Fibroblast of the aortic adventitia (primary cell): ENCODE measurements around the gene KLHL26. TPM values are rescaled to one million over a fixed set of nuclear protein-coding genes. Genes with fewer than 3 reads are reported as not detected.

Source experiments
- DNase-seq: peaks from one replicate; pipeline ENCODE4 v3.0.0-alpha.2; 2010; ENCODE audit warnings: low read depth
- H3K4me3 ChIP-seq: 2 replicates; pipeline ENCODE4 v1.5.1; 2011; ENCODE audit warnings: low read depth, mild to moderate bottlenecking, control low read depth, low read length, moderate library complexity
- total RNA-seq: library from RNA; depleted of rRNA; stranded (reverse); fragments of >200 nt; gene quantifications from 2 replicates; pipeline ENCODE4 v1.2.3, GENCODE V29; 2012; ENCODE audit warnings: low replicate concordance
- TF ChIP-seq, protein P1 (sequence below): IDR thresholded peaks from 2 replicates; pipeline ENCODE4 v1.5.1; 2011; ENCODE audit warnings: mild to moderate bottlenecking, low read length, control low read depth, inconsistent platforms; ENCODE audit not compliant: insufficient read depth

KLHL26 gene
- total RNA-seq, 1 donor: 3.9 TPM

DNA sequence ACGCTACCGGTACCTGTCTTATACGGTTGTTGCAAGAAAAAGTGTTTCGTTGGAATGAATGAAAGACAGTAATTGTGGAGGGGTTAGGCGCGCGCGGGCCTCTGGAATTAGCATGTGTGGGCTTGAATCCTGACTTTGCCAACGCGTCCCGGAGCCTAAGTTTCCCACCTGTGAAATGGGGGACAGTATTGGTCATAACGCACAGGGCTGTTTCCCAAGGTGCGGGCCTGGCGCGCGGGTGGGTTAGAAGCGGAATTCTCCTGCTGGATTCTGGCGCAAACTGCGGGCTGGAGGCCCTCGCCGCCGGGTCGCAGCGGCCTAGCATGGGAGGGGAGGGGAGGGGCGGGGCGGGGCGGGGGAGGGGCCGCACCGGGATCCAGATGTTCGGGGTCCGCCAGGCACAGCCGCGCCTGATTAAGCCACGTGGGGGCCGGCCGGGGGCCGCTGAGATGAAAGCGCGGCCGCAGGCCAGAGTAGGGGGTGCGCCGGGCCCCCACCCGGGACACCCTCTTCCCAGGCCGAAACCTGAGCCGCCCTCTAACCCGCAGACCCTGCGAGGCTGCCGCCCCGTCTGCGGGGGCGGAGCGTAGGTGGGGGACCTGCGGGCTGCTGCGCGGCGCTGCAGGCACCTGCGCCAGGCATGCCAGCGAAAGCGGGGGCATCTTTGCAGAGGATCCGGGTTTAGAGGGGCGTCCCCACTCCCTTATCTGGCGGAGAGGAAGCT is 25.3 kb upstream of the KLHL26 start:
- TF ChIP-seq, protein P1, sequence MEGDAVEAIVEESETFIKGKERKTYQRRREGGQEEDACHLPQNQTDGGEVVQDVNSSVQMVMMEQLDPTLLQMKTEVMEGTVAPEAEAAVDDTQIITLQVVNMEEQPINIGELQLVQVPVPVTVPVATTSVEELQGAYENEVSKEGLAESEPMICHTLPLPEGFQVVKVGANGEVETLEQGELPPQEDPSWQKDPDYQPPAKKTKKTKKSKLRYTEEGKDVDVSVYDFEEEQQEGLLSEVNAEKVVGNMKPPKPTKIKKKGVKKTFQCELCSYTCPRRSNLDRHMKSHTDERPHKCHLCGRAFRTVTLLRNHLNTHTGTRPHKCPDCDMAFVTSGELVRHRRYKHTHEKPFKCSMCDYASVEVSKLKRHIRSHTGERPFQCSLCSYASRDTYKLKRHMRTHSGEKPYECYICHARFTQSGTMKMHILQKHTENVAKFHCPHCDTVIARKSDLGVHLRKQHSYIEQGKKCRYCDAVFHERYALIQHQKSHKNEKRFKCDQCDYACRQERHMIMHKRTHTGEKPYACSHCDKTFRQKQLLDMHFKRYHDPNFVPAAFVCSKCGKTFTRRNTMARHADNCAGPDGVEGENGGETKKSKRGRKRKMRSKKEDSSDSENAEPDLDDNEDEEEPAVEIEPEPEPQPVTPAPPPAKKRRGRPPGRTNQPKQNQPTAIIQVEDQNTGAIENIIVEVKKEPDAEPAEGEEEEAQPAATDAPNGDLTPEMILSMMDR: no peak
- no peak for DNase-seq
- H3K4me3 ChIP-seq: no peak overlapping the region

DNA sequence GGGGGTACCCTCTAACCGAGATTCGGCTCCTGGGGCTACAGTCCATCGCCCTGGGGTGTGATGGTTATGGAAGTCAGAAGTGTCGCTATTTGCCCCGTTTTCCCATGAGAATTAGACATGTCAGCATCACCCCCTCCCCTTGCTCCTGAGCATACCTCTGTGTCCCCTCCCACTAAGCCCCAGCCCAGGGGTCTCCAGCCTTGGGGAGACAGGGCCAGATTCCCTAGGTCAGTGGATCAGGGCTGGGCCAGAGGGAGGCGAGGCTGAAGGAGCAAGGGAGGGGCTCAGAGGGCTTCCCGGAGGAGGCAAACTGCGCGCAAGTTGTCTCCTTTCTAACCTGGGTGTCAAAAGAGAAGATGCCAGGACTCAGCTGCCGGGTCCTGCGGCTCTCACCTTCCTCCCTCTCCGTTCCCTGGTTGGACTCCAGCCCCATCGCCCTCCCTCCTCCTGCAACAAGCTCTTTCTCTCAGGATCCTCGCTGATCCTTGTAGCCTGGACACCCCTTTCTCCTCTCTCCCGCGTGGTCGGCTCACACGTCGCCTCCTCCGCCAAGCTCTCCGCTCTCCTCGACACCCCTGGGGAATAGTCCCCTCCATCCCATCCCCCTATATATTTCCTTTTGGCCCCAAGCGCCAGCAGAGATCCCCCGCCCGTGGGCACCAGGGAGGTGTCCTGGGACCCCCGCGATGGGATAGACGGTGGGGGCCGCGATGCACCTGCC is 24.6 kb upstream of the KLHL26 start:
- DNase-seq: no peak
- peak overlapping the region; percentile 60 for H3K4me3 ChIP-seq

DNA sequence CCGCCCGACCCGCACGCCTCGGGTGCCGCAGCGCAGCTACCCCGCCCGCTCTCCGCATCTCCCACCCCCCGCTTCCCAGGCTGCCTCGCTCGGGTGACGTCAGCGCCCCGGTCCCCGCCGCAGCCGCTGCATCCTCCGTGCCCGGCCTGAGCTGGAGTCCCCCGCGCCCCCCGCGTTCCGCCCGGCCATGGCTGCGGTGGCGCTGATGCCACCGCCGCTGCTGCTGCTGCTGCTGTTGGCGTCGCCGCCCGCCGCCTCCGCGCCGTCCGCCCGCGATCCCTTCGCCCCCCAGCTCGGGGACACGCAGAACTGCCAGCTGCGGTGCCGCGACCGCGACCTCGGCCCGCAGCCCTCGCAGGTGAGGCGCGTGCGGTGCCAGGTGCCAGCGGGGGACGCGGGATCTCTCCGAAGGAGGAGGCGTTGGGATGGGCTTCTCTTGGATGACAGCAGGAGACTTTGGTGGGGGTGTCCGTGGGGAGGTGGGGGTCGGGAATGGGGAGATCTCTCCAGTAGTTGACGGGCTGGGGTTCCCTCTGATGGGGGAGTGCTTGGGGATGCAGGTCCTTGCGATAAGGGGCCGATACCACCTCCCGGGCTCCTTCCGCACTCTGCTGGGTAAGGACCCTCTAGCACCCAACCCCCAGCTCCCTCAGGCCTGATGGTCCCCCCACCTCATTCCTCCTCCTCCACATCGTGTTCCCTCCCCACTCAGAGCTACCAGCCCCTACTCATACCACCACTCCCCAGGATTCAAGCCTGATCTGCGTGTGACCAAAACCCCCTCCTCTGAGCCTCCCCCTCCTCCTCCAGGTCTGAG is 23.8 kb upstream of the KLHL26 start, which contains the start of gene TMEM59L:
Gene TMEM59L, plus strand, starts transcription at position 99 of the 817 bp plus-strand sequence. Its CDS starts 89 bp downstream, at position 188.
- TF ChIP-seq, protein P1: no peak
- peak within 1 kb of the TSS; percentile 60 for H3K4me3 ChIP-seq
- no peak for DNase-seq

More for the DNA sequence above, 24.6 kb upstream of the KLHL26 start:
- TF ChIP-seq, protein P1: no peak

DNA sequence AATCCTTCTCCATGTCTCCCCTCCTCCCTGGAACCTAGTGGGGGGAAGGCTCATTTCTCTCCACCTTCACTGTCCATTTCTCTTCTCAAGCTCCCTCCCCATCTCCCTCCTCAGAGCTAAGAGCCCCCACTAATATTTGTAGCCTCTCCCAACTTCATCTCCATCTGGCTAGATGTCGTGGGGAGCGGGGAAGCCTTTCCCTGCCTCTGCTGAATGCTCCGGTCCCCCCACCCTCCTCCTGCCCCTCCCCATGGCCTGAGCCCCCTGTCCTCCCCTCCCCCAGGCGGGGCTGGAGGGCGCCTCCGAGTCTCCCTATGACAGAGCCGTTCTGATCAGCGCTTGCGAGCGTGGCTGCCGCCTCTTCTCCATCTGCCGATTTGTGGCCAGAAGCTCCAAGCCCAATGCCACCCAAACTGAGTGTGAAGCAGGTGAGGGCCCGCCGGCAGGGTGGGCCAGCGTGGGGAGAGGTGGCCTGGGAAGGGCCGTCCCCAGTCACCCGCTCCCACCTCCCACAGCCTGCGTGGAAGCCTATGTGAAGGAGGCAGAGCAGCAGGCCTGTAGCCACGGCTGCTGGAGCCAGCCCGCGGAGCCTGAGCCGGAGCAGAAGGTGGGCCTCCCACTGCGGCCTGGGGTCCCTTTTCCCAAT is 23.1 kb upstream of the KLHL26 start:
- no peak overlapping the region for H3K4me3 ChIP-seq
- DNase-seq: no peak
- TF ChIP-seq, protein P1: no peak

DNA sequence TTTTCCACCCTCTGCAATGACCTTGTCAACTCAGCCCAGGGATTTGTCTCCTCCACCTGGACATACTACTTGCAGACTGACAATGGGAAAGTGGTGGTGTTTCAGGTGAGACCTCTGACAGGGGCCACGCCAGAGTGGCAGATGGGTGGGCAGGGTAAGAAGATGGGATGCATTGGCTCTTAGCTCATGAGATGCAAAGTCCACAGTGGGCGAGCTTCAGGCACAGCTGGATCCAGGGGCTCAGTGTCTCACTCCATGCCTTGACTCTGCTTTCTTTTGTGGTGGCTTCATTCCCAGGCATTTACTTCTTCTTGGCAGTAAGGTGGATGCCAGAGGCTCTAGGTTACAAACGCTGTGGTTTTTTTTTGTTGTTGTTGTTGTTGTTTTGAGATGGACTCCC is 20.8 kb upstream of the KLHL26 start:
- TF ChIP-seq, protein P1: no peak
- DNase-seq: no peak
- H3K4me3 ChIP-seq: no peak overlapping the region

DNA sequence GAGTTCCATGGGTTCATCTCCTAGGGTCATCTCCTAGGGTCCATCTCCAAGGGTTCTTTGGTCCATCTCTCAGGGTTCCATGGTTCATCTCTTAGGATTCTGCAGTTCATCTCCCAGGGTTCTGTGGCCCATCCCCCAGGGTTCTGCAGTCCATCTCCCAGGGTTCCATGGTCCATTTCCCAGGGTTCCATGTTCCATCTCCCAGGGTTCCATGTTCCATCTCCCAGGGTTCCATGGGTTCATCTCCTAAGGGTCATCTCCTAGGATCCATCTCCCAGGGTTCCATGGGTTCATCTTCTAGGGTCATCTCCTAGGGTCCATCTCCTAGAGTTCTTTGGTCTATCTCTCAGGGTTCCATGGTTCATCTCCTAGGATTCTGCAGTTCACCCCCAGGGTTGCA is 19.3 kb upstream of the KLHL26 start:
- no peak for DNase-seq
- TF ChIP-seq, protein P1: no peak
- no peak overlapping the region for H3K4me3 ChIP-seq
